Right cardiac atrium (tissue), 5 donors: ENCODE measurements around the gene ASCC3. TPM values are rescaled to one million over a fixed set of nuclear protein-coding genes. Genes with fewer than 3 reads are reported as not detected.
"Not testable (repeated sequence)": the region's sequence is repeated elsewhere in the genome, so short reads cannot be mapped to it uniquely, and the experiment has no call there.

Experiments
- ATAC-seq, 2 donors: fragments of 200-7000 bp; cut with Tn5 transposase; one replicate each; pipeline versions ENCODE4 v1.8.0 to v1.9.1; 2020; ENCODE audit warnings: moderate library complexity in 2 of 2, mild to moderate bottlenecking in 1 of 2
- DNase-seq, 3 donors: peaks; one replicate each; pipeline ENCODE4 v3.0.0-alpha.2; 2020
- H3K27ac ChIP-seq: one replicate; pipeline ENCODE4 v1.5.1; 2013; ENCODE audit warnings: mild to moderate bottlenecking, low read length, control low read depth, moderate library complexity
- H3K27me3 ChIP-seq: one replicate; pipeline ENCODE4 v1.6.1; 2013; ENCODE audit not compliant: control insufficient read depth, insufficient read depth
- H3K4me1 ChIP-seq: one replicate; pipeline ENCODE4 v1.6.1; 2013; ENCODE audit warnings: low read length; ENCODE audit not compliant: control insufficient read depth, insufficient read depth
- H3K4me3 ChIP-seq: one replicate; pipeline ENCODE4 v1.5.1; 2013; ENCODE audit warnings: low read length, control low read depth
- H3K9me3 ChIP-seq: one replicate; pipeline ENCODE4 v1.6.1; 2013; ENCODE audit warnings: low read length; ENCODE audit not compliant: control insufficient read depth
- WGBS: extraction: QIAGEN DNeasy Blood & Tissue Kit; methylation state at CpG from one replicate; pipeline ENCODE4 v1.1.7; 2013; 5-methylcytosine and 5-hydroxymethylcytosine counted together
- intact Hi-C, 4 donors: fragments of 100-400 bp; cut with DNase I; formaldehyde crosslinking; loops; one replicate each; pipeline versions ENCODE4 v1.11.0 to v1.14.0; 2022 to 2023
- polyA plus RNA-seq: library from polyadenylated mRNA; stranded (reverse); fragments of 200-250 nt; gene quantifications from one replicate; pipeline ENCODE4 v1.2.3, GENCODE V29; 2013
- total RNA-seq, 4 donors: library from RNA; stranded (reverse); fragmentation: NEBNext Ultra II Directional; extraction: Animal tissue kit (Norgen Biotek cat#: 25700); gene quantifications; one replicate each; pipeline ENCODE4 v1.2.1, GENCODE V29; 2021
- donor health status: healthy with polysubstance abuse.
- donor health status: DM: no; HTN: yes; CAD: no.
- donor health status: DM: no; HTN: no; CAD: no.
- donor health status: DM: no; HTN: yes; CAD: no; lungs with severe emphysema.
- donor health status: DM: yes; HTN: yes; CAD: no.

Gene ASCC3
- total and polyA plus RNA-seq, 5 donors, result 11.8 to 26.1 (median 22.1) TPM

GRCh38 chr6:100761841-100762240, 119.3 kb downstream of the ASCC3 start:
- Histone ChIP-seq H3K27me3 (no peaks in the 10 kb centered on the region), H3K27ac (no peak overlapping the region), H3K4me1 (no peaks in the 10 kb centered on the region), H3K9me3 (no peaks in the 10 kb centered on the region), H3K4me3 (no peak overlapping the region)
- DNase-seq, result no peak
- intact Hi-C loops, result no loop called here
- no peak for ATAC-seq
- WGBS, result 96% methylated on average over 2 of the region's 2 CpGs

DNA sequence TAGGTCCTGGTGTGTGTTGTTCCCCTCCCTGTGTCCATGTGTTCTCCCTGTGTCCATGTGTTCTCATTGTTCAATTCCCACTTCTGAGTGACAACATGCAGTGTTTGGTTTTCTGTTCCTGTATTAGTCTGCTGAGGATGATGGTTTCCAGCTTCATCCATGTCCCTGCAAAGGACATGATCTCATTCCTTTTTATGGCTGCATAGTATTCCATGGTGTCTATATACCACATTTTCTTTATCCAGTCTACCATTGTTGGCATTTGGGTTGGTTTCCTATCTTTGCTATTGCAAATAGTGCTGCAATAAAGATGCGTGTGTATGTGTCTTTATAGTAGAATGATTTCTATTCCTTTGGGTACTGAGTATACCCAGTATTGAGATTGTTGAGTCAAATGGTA, 122.7 kb downstream of the ASCC3 start:
- intact Hi-C loops, H3K4me3 ChIP-seq, H3K27ac ChIP-seq, H3K9me3 ChIP-seq, DNase-seq, H3K4me1 ChIP-seq, ATAC-seq, H3K27me3 ChIP-seq: not testable (repeated sequence)
- WGBS, result 96% methylated on average over 1 of the region's 1 CpG

- Histone ChIP-seq H3K4me1 (no peaks in the 10 kb centered on the region), H3K4me3 (no peak overlapping the region), H3K9me3 (no peaks in the 10 kb centered on the region), H3K27me3 (no peaks in the 10 kb centered on the region), H3K27ac (no peak overlapping the region)
- intact Hi-C loops, result no loop called here
- no peak for ATAC-seq
- no peak for DNase-seq
- 64% methylated on average over 3 of the region's 3 CpGs for WGBS
Observed at GRCh38 chr6:100753421-100753820, 127.7 kb downstream of the ASCC3 start.

DNA sequence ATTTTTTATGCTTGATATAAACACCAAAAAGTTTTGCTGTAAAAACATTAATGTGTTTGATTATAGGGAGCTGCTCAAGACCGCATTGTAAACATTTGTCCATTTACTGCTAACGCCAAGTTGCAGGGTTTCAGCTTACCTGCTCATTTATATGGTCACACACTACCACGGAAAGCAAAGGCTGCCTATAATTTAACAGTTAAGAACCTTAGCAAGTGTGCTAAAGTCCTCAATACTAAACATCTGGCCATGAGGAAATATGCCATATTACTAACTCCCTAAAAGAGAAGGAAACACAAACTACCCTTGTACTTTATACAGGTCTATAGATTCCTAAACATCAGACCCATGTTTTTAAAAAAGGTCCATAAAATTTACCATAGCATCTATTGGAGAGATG, 129.5 kb downstream of the ASCC3 start:
- no peak for ATAC-seq
- intact Hi-C loops, result no loop called here
- H3K27me3 ChIP-seq, result no peaks in the 10 kb centered on the region
- no peaks in the 10 kb centered on the region for H3K9me3 ChIP-seq
- no peaks in the 10 kb centered on the region for H3K4me1 ChIP-seq
- no peak overlapping the region for H3K27ac ChIP-seq
- no peak overlapping the region for H3K4me3 ChIP-seq
- DNase-seq, result no peak
- 67% methylated on average over 3 of the region's 3 CpGs for WGBS

DNA sequence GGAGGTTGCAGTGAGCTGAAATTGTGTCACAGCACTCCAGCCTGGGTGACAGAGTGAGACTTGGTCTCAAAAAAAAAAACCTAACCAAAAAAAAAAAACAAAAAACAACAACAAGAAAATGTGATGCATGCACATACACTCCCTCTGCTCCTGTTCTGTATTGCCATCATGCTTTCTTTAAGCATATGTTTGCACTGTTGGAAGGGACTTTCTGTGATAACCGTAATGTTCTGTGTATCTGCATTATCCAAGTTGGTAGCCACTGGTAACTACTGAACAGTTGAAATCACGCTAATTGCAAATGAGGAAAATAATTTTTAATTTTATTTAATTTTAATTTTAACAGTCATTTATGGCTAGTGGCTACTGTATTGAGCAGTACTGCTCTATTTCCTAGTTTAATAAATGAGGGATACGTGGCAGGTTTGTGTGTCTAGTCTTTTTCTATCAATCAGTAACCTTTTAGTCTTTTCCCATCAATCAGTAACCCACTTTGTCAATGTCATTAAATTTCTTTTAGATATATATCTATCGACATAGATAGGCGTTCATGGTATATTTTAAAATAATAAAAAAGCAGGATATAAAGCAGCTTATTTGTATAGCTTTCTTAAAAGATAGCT, 135.6 kb downstream of the ASCC3 start:
- Histone ChIP-seq H3K27ac (no peak overlapping the region), H3K4me3 (no peak overlapping the region), H3K9me3 (no peaks in the 10 kb centered on the region), H3K27me3 (no peaks in the 10 kb centered on the region), H3K4me1 (no peaks in the 10 kb centered on the region)
- ATAC-seq (no peak), DNase-seq (no peak)
- intact Hi-C loops, result no loop called here
- WGBS, result 97% methylated on average over 5 of the region's 5 CpGs

DNA sequence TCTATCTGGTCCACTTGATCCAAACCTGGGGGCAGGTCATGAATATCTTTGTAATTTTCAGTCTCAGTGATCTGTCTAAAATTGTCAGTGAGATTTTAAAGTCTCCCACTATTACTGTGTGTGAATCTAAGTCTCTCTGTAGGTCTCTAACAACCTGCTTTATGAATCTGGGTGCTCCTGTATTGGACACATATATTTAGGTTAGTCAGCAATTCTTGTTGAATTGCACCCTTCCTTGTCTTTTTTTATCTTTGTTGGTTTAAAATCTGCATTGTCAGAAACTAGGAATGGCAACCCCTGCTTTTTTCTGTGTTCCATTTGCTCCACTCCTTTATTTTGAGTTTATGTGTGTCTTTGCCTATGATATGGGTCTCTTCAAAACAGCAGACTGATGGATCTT, 140.7 kb downstream of the ASCC3 start:
- DNase-seq (no peak), ATAC-seq (no peak)
- intact Hi-C loops, result no loop called here
- Histone ChIP-seq H3K4me3 (no peak overlapping the region), H3K27ac (no peak overlapping the region), H3K4me1 (no peaks in the 10 kb centered on the region), H3K9me3 (no peaks in the 10 kb centered on the region), H3K27me3 (no peaks in the 10 kb centered on the region)

DNA sequence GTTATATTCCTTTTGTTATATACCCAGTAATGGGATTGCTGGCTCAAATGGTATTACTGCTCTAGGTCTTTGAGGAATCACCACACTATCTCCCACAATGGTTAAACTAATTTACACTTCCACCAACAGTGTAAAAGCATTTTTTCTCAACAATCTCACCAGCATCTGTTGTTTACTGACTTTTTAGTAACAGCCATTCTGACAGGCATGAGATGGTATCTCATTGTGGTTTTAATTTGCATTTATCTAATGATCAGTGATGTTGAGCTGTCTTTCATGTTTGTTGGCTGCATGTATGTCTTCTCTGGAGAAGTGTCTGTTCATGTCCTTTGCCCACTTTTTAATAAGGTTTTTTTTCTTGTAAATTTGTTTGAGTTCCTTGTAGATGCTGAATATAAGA, 143.4 kb downstream of the ASCC3 start:
- DNase-seq, H3K4me3 ChIP-seq, intact Hi-C loops, ATAC-seq, H3K27me3 ChIP-seq, H3K9me3 ChIP-seq, H3K4me1 ChIP-seq, H3K27ac ChIP-seq: not testable (repeated sequence)

GRCh38 chr6:100731411-100731810, 149.7 kb downstream of the ASCC3 start:
- Histone ChIP-seq H3K4me1 (no peaks in the 10 kb centered on the region), H3K9me3 (no peaks in the 10 kb centered on the region), H3K27me3 (no peaks in the 10 kb centered on the region), H3K27ac (no peak overlapping the region), H3K4me3 (no peak overlapping the region)
- intact Hi-C loops, result no loop called here
- no peak for ATAC-seq
- WGBS, result 92% methylated on average over 5 of the region's 5 CpGs
- no peak for DNase-seq

- Histone ChIP-seq H3K4me3 (no peak overlapping the region), H3K27ac (no peak overlapping the region), H3K9me3 (no peaks in the 10 kb centered on the region), H3K27me3 (no peaks in the 10 kb centered on the region), H3K4me1 (no peaks in the 10 kb centered on the region)
- DNase-seq, result no peak
- ATAC-seq, result no peak
- intact Hi-C loops, result no loop called here
- 66% methylated on average over 7 of the region's 7 CpGs for WGBS
Observed at GRCh38 chr6:100730001-100730980, 150.8 kb downstream of the ASCC3 start.

DNA sequence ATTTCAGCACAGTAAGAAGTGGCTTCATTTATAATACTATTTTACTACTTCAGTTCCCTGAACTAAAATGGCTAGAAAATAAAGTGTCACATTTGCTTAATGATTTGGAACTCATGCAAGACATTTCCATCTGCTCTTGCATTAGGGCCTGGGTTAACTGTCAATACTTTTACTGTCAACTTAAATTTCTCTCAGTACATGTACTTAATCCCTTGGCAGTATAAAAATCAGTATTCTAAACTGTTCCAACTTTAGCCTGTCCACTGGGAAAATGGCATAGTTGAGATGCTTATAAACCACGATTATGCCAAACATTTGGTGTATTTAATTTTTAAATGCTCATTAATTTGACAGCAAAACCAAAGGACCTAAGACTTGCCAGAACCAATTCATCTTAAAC, 154.5 kb downstream of the ASCC3 start:
- no peak for DNase-seq
- no peak overlapping the region for H3K4me3 ChIP-seq

DNA sequence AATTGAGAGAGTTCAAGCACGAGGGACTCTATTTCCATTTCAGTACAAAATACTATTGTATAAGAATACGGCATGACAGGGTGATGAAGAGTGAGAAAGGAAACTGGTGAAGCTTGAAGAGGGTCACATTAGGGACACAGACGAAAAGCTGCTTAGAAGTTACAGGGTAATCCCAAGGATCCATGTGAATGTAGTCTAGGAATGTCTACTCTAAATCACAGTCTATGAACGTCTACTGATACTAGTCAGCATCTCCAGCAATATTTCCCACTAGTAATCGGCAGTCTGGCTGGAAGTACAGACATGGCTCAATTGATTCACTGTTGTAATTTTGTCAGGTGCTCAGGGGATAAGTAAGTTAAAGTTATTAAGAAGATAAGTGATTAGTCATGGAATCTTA, 156.4 kb downstream of the ASCC3 start:
- Histone ChIP-seq H3K9me3 (no peaks in the 10 kb centered on the region), H3K27me3 (no peaks in the 10 kb centered on the region), H3K27ac (no peak overlapping the region), H3K4me3 (no peak overlapping the region), H3K4me1 (no peaks in the 10 kb centered on the region)
- intact Hi-C loops, result no loop called here
- ATAC-seq (no peak), DNase-seq (no peak)
- WGBS, result 73% methylated on average over 5 of the region's 5 CpGs

More for the DNA sequence above, 154.5 kb downstream of the ASCC3 start:
- WGBS, result 61% methylated on average over 1 of the region's 1 CpG
- ATAC-seq, result no peak
- Histone ChIP-seq H3K27ac (no peak overlapping the region), H3K9me3 (no peaks in the 10 kb centered on the region), H3K27me3 (no peaks in the 10 kb centered on the region), H3K4me1 (no peaks in the 10 kb centered on the region)
- intact Hi-C loops, result no loop called here
